GM21619 (cell line): Measurements from ENCODE around the gene DHDH.
A peak's percentile ranks its signal among the peaks of the same experiment; 100 is the strongest.

Source experiments
- ATAC-seq: cut with Tn5 transposase; IDR thresholded peaks from one replicate; pipeline ENCODE4 v1.9.1; 2021; ENCODE audit not compliant: unreplicated experiment

The DHDH gene

DNA sequence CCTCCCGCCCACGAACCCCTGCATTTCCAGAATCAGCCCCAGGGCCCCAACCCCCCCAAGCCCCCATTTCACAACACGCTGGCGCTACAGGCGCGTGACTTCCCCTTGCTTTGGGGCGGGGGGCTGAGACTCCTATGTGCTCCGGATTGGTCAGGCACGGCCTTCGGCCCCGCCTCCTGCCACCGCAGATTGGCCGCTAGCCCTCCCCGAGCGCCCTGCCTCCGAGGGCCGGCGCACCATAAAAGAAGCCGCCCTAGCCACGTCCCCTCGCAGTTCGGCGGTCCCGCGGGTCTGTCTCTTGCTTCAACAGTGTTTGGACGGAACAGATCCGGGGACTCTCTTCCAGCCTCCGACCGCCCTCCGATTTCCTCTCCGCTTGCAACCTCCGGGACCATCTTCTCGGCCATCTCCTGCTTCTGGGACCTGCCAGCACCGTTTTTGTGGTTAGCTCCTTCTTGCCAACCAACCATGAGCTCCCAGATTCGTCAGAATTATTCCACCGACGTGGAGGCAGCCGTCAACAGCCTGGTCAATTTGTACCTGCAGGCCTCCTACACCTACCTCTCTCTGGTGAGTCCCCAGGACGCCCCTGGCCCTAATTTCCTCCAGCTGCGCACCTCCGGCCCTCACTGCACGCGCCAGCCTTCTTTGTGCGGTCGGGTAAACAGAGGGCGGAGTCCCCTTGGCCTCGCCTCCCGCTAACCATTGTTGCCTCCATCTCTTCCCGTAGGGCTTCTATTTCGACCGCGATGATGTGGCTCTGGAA, 31.7 kb downstream of the DHDH start, which contains the start of gene FTL:
FTL (plus strand) TSS at position 270 of the 766 bp plus-strand sequence; CDS start at position 469, 199 bp downstream.
- ATAC-seq: peak; percentile 41

GRCh38 chr19:48965806-48966540, 32.5 kb downstream of the DHDH start:
- ATAC-seq: peak; percentile 19

GRCh38 chr19:48966541-48967345, 33.2 kb downstream of the DHDH start:
- ATAC-seq: no peak

- ATAC-seq: no peak
These were observed 34.1 kb downstream of the DHDH start for GRCh38 chr19:48967346-48968178.

- ATAC-seq: no peak
These were observed 34.7 kb downstream of the DHDH start for GRCh38 chr19:48968179-48968661.

- ATAC-seq: no peak
These were observed 35.3 kb downstream of the DHDH start for GRCh38 chr19:48968813-48969218.

- ATAC-seq: no peak
These were observed 36.0 kb downstream of the DHDH start for GRCh38 chr19:48969276-48970138.

GRCh38 chr19:48970139-48970766, 36.8 kb downstream of the DHDH start:
- no peak for ATAC-seq

DNA sequence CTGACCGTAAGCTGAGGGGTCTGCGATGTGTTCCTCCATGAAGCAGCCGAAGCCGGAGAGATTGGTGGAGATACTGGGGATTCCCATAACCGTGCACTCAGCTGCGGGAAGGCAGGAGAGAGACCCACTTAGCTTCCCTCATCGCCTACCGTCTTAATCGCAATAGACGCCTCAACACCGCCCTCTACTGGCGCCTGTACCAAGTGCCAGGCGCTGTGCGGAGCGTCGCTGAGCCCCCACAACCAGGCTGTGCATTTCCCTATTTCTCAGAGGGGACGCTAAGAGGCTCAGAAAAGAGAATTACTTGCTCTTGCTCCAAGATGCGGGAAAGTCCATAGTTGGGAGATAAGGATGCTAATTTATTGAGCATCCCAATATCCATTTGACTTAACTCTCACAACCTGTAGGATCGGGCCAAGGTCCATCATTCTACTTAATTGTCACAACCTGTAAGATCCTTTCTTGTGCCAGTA, 37.5 kb downstream of the DHDH start:
- ATAC-seq: no peak

- ATAC-seq: no peak
These were observed 42.7 kb downstream of the DHDH start for GRCh38 chr19:48975947-48976847.

GRCh38 chr19:48977061-48977460, 43.6 kb downstream of the DHDH start:
- no peak for ATAC-seq

DNA sequence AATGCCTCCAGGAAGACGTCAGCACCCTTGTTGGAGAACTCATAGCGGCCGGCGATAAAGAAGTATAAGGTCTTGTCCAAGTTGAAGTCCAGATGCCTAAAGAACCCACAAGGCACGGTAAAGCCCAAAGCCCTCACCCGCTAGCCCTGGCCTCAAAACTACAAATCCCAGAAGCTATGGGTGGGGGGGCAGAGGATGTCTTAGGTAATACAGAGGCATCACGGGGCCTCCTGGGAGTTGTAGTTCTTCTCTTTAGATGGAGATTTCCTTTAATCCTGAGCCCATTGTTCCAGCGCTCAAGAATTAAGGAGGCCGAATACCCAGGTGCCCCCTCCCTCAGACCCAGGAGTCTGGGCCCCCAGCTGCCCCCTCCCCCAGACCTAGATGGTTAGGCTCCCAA, 48.8 kb downstream of the DHDH start:
- ATAC-seq: no peak

GRCh38 chr19:48985711-48986110, 52.2 kb downstream of the DHDH start:
- ATAC-seq: no peak

DNA sequence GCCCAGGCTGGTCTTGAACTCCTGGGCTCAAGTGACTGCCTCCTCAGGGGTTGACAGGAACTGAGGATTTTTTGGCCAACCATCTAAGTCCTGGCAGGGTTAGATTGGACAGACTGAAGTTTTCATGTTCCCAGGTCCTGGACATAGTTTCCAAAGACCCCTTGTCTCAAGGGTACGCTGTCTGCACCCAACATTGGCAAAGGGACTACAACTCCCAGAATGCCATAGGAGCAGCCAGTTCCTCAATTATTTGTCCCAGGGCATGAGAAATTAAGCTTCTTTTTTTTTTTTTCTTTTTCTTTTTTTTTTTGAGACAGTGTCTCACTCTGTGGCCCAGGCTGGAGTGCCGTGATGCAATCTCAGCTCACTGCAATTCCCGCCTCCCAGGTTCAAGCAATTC, 52.7 kb downstream of the DHDH start:
- ATAC-seq: no peak

- no peak for ATAC-seq
These were observed 53.8 kb downstream of the DHDH start for GRCh38 chr19:48987323-48987722.

GRCh38 chr19:48988286-48988685, 54.8 kb downstream of the DHDH start:
- no peak for ATAC-seq

DNA sequence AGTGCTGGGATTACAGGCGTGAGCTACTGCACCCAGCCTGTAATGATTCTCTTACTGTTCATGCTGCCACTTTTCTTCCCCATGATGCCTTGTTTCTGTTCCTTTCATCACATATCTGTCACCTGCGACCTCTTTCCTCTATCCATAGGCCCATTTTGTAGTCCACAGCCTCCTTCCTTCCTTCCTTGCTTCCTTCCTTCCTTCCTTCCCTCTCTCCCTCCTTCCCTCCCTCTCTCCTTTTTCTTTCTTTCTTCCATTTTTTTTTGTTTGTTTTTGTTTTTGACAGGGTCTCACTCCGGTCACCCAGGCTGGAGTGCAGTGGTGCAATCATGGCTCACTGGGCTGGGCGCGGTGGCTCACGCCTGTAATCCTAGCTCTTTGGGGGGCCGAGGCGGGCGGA, 55.4 kb downstream of the DHDH start:
- ATAC-seq: no peak
